HG02759 (cell line): ENCODE measurements around the gene PDZK1.
"Not testable (repeated sequence)": the region's sequence is repeated elsewhere in the genome, so short reads cannot be mapped to it uniquely, and the experiment has no call there.

Experiments used
- ATAC-seq: cut with Tn5 transposase; IDR thresholded peaks from one replicate; pipeline ENCODE4 v1.9.1; 2021; ENCODE audit warnings: mild to moderate bottlenecking, moderate library complexity; ENCODE audit not compliant: unreplicated experiment

Gene PDZK1

GRCh38 chr1:145707183-145707867 is at the start of gene PDZK1:
Gene PDZK1, minus strand, starts transcription at chr1:145707368. Its CDS starts 19,347 bp downstream, at chr1:145688021.
- ATAC-seq: no peak

GRCh38 chr1:145751491-145752037 is 44.4 kb upstream of the PDZK1 start:
- no peak for ATAC-seq

DNA sequence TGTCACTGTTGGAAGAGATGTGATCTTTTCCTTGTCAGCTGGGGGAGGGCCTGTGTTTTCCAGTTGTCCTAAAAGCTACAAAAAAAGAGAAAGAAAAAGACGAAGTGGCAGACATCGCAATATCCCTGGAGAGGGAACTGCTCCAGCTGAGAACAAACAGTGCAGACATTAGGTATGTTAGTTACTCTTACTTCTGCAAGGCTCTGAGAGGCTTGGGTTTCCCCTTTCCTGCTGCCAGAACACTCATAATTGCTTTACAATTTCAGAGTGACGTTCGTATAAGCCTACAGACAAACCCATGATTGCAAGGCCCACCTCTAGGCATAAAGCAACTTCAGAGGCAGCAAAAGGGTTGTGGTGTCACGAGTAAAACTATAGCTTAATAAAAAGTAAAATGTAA is 43.3 kb upstream of the PDZK1 start:
- no peak for ATAC-seq

DNA sequence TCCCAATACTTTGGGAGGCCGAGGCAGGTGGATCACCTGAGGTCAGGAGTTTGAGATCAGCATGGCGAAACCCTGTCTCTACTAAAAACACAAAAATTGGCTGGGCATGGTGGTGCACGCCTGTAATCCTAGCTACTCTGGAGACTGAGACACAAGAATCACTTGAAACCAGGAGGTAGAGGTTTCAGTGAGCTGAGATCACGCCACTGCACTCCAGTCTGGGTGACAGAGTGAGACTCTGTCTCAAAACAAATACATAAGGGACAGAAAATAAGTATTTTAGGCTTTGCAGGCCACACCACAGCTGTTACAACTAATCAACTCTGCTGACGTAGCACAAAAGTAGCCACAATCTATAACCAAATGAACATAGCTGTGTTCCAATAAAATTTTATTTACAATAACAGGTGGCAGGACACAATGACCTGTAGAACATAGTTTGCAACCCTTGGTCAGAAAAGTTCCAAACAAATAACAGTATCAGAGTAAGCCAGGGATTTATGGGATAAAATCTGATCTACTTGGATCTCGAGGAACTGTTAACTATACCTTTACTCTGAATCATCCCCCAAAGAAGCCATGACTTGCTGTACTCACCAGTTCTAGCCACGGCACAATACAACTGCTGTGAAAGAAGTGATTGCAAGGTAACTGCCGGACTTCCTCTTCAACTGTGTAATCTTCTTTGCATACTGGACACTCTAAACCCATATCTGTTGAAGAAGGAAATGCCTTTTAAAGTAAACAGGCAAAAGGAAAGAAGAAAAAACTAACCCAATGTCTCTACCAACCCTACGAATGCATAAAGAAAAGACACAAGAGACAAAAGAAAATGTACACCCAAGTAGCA is 40.5 kb upstream of the PDZK1 start:
- no peak for ATAC-seq

GRCh38 chr1:145740269-145740668 is 33.1 kb upstream of the PDZK1 start:
- ATAC-seq: no peak

- no peak for ATAC-seq
Measured at GRCh38 chr1:145736191-145736590, 29.0 kb upstream of the PDZK1 start.

- no peak for ATAC-seq
Measured at GRCh38 chr1:145730900-145731299, 23.7 kb upstream of the PDZK1 start.

DNA sequence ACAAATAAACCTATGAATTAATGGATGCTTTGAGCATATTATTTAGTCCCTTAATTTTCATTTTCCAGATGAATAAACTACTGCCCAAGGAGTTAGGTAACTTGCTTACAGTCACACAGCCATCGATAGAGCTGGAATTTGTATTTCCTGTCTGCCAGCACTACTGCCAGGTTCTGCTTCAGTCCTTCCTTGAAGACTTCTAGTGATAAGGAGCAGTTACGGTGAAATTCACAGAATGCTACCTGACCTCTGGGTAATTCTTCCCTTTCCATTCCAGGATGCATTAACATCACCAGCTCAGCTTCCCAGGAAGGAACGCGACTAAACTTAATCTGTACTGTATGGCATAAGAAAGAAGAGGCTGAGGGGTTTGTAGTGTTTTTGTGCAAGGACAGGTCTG is 23.3 kb upstream of the PDZK1 start:
- ATAC-seq: no peak

DNA sequence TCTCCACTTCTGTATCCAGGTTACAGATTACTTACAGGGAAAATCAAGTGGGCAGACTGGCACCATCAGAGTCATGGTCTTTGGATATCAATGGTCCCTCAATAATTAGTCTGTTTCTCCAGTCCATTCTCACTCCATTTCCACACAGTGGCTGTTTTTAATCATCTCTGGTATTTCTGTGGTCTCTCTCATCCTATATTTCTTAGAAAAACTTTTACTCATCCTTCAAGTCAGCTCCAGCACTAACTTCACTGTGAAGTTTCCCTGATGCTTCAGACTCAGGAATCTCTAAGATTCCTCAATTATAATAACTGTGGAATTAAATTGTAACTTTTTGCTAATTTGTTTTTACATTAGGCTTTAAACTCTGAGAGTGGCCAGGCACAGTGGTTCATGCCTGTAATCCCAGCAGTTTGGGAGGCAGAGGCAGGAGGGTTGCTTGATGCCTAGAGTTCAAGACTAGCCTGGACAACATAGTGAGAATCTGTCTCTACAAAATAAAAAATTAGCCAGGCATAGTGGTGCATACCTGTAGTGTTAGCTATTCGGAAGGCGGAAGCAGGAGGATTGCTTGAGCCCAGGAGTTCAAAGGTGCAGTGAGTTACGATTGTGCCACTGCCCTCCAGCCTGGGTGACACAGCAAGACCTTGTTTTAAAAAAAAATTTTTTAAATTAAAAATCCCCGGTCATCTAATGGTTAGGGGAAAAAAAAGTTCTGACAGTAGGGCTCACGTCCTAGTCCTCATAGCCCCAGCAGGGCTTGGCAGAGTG is 22.7 kb upstream of the PDZK1 start:
- ATAC-seq: no peak

DNA sequence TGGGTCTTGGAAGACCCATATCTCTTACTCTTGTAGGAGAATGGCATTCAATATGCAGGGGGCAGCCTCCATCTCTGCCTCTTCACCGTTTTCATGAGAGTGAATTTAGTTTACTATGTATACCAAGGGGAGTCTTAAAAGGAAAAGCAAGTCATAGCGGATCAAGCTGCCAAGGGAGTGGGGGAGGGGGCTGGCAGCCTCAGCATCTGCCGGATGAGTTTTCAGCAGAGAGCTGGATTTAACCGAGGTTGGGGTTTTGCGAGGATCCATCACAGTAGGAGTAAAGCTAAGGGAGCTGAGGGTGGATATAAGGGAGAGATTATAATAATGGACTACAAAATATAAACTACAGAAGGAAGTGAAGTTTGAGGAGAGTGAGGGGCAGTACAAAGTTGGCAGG is 22.0 kb upstream of the PDZK1 start:
- ATAC-seq: no peak

- ATAC-seq: not testable (repeated sequence)
Measured at GRCh38 chr1:145726193-145726592, 19.0 kb upstream of the PDZK1 start.

GRCh38 chr1:145720878-145721671 is 13.9 kb upstream of the PDZK1 start:
- ATAC-seq: peak; percentile 89

GRCh38 chr1:145720556-145720877 is 13.3 kb upstream of the PDZK1 start:
- ATAC-seq: no peak

GRCh38 chr1:145719230-145720079 is 12.3 kb upstream of the PDZK1 start, which contains the start of gene CD160:
Gene CD160, plus strand, starts transcription at chr1:145719499. Its CDS starts 8,829 bp downstream, at chr1:145728328.
- no peak for ATAC-seq

DNA sequence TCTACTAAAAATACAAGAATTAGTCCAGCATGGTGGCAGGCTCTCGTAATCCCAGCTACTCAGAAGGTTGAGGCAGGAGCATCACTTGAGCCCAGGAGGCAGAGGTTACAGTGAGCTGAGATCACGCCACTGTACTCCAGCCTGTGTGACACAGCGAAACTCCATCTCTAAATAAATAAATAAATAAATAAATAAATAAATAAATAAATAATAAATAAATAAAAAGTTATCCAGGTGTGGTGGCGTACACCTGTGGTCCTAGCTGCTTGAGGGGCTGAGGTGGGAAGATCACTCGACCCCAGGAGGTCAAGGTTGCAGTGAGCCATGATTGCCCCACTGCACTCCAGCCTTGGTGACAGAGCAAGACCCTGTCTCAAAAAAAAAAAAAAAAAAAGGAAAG is 11.3 kb upstream of the PDZK1 start:
- ATAC-seq: not testable (repeated sequence)

DNA sequence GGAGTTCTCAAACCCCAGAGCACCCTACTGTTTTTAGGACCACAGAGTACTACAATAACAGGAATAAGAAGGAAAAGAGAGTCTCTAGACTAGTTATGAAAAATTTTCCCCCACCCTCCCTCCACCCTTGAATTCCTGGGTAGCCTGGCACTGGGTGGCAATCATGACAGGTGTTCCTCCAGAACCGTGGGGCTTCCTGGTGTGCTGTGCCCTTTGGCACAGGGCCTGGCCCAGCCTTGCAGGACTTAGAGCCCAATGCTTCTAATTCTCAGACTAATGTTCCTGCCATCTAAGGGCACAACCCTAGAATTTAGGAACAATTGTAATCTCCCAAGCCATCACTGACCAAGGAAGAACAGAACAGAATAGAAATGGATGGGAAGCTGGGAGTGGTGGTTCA is 10.7 kb upstream of the PDZK1 start:
- ATAC-seq: no peak

DNA sequence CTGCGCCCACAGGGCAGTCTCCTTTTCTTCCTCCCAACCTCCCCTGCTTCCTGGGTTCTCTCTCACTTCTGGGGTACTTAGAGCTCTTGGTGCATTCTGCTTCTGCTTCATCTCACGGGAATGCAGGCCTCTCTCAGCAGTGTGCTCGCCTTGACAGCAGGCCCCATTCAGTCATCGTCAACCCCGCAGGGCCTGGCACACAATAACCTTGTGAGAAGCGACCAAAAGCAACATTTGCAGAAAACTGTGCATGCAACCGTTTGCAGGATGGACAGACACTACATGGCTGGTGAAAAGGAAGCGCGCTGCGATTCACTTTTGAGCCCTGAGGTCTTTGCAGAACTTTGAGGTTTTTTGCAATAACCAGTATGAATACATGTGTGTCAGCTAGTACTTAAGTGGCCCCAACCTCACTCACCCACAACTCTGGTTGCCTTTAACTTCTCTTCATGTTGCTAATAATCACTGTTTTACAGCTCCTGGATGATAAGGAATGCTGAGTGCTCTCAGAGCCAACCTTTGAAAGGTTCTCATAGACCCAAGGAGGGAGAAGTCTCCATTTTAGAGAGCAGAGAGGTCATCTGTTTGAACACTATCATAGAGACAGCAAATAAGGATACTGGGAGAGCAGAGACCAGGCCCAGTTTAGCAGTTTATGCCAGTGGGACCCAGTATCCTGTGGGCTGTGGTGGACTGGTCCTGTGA is 9.6 kb upstream of the PDZK1 start:
- ATAC-seq: no peak

DNA sequence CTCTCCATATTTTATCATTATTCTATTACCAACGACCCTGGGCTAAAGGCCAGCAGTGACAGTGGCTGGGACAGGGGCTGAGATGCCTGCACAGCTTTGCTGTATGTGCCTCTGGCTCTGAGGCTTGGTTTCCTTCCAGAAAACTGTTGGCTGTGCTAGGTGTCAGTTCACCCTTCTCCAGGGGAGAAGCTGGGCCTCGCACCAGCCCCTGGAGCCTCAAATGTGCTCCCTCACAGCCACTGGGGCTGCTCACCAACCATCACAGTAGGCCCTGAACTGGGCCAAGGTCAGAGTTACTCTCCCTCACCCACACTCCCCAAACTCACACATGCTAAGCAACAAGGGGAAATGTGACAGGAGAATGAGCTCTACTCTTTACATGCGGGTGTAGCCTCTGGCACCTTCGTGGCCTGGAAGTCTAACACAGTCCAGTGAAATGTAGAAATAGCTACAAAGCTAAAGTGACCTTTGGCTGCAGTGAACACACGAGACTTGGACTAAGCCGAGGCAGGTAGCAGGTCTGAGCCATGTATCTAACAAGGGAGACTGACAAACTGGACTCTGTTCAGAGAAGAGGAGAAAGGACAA is 7.5 kb upstream of the PDZK1 start:
- no peak for ATAC-seq
